HG02798 (cell line): Measurements from ENCODE around the gene RIPK1.
A peak's percentile ranks its signal among the peaks of the same experiment; 100 is the strongest.
"Not testable (repeated sequence)": the region's sequence is repeated elsewhere in the genome, so short reads cannot be mapped to it uniquely, and the experiment has no call there.

Experiments used
- ATAC-seq: cut with Tn5 transposase; IDR thresholded peaks from one replicate; pipeline ENCODE4 v1.9.1; 2021; ENCODE audit warnings: mild to moderate bottlenecking; ENCODE audit not compliant: unreplicated experiment, poor library complexity

RIPK1 gene

DNA sequence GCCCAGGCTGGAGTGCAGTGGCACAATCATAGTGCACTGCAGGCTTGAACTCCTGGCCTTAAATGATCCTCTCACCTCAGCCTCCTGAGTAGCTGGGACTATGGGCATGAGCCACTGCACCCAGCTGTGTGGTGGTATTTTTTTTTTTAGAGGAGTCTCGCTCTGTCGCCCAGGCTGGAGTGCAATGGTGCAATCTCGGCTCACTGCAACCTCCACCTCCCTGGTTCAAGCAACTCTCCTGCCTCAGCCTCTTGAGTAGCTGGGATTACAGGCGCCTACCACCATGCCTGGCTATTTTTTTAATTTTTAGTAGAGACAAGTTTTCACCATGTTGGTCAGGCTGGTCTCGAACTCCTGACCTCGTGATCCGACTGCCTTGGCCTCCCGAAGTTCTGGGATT is 10.7 kb downstream of the RIPK1 start:
- ATAC-seq: not testable (repeated sequence)

DNA sequence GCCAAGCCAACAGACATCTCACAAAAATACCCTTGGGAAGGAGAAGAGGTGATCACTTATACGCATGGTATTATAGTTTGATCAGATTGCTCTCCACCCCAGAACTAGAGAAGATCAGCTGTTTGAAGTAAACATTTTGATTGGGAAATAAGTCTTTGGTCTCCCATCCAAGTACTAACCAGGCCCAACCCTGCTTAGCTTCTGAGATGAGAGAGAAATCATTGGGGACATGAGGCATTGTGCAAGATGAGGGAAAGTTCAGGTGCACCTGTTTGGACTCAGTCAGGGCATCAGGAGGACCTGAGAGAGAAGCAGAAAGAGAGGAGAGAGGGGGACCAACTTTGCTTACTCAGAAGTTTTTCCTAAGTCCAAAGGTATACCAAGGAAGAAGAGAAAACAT is 11.4 kb downstream of the RIPK1 start:
- ATAC-seq: no peak

GRCh38 chr6:3081960-3082359 is 13.7 kb downstream of the RIPK1 start:
- no peak for ATAC-seq

GRCh38 chr6:3085074-3085473 is 16.8 kb downstream of the RIPK1 start:
- no peak for ATAC-seq

- no peak for ATAC-seq
These were observed 18.1 kb downstream of the RIPK1 start for GRCh38 chr6:3086282-3086946.

- ATAC-seq: no peak
These were observed 20.2 kb downstream of the RIPK1 start for GRCh38 chr6:3088446-3088845.

GRCh38 chr6:3088968-3089367 is 20.7 kb downstream of the RIPK1 start:
- ATAC-seq: no peak

- no peak for ATAC-seq
These were observed 21.7 kb downstream of the RIPK1 start for GRCh38 chr6:3090013-3090412.

DNA sequence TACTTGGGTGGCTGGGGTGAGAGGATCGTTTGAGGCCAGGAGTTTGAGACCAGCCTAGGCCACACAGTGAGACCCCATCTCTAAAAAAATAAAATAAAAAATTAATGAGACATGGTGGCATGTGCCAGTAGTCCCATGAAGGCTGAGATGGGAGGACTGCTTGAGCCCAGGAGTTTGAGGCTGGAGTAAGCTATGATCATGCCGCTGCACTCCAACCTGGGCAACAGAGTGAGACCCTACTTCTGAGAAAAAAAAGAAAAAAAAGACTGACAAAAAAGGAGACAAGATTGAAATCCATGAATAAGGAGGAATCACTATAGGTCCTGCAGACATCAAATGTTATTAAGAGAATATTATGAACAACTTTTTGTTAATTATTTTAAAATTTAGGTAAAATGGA is 26.5 kb downstream of the RIPK1 start:
- ATAC-seq: no peak

DNA sequence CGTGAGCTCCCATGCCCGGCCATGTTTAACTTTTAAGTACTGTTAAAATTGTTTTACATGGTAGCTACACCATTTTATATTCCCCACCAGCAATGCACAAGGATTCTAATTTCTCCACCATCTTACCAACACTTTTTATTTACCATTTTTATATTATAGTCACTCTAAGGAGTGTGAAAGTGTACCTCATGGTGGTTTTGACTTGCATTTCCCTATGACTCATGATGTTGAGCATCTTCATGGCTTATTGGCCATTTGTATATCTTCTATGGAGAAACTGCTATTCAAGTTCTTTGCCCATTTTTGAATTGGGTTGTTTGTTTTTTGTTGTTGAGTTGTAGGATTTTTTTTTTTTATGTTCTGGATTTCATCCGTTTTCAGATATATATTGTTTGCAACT is 34.6 kb downstream of the RIPK1 start:
- ATAC-seq: no peak

- no peak for ATAC-seq
These were observed 40.6 kb downstream of the RIPK1 start for GRCh38 chr6:3108746-3109414.

DNA sequence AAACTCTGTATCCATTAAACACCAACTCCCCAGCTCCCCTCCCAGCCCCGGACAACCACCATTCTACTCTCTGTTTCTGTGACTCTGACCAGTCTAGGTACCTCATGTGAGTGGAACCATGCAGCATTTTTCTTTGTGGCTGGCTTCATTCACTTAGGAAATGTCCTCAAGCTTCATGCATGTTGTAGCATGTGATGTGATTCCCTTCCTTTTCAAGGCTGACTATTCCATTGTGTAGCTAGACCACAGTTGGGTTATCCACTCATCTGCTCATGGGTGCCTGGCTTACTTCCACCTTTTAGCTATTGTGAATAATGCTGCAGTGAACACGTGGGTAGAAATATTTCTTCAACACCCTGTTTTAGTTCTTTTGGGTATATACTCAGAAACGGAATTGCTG is 41.5 kb downstream of the RIPK1 start:
- no peak for ATAC-seq

DNA sequence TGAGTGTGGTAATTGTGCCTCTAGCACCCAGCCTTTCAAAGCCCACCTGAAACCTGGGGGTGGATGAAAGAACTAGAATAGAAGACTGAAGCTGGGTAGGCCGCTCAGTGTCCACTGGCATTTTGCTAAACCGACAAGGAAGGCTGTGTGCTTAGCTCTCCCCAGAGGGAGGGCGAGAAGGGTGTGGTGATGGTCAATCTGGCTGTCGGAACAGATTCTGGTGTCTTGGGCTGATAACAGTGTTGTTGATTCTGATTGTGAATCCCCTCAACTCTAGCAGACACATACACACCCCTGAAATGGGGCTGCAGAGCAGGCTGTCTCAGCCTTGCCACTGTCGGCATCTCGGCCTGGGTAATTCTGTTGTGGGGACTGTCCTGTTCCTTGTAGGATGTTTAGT is 46.1 kb downstream of the RIPK1 start:
- no peak for ATAC-seq

GRCh38 chr6:3117912-3118352 is 49.6 kb downstream of the RIPK1 start:
- ATAC-seq: no peak

DNA sequence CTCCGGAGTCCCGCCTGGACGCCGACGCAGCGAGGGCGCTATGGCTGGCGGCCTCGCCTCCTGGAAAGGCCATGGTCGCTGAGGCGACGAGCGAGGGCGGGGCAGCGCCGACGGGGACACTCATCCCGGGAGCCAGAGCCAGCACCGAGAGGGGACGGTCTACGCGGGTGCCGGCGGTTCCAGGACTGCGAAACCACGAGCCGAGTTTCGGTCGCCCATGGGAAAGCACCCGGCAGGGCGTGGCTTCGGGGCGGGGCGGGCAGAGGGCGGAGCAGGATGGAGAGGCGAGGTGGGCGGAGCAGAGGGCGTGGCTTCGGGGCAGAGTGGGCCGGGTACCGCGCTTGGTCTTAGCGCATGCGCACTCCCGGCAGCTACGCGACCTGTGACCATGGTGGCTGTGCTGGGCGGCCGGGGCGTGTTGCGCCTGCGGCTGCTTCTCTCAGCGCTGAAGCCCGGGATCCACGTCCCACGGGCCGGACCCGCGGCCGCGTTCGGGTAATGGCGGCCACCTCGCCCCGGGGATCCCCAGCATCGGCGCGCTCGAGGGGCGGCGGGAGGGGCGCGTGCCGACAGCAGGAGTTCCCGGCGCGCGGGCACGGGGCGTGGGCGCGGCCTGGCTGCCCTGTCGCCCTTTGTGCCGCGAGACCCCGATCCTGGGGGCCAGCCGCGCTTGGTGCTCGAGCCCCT is 50.2 kb downstream of the RIPK1 start, which contains the start of gene BPHL:
TSS of gene BPHL (plus strand) at position 359 of the 687 bp plus-strand sequence. CDS start at position 389, 30 bp downstream.
- peak; percentile 92 for ATAC-seq

DNA sequence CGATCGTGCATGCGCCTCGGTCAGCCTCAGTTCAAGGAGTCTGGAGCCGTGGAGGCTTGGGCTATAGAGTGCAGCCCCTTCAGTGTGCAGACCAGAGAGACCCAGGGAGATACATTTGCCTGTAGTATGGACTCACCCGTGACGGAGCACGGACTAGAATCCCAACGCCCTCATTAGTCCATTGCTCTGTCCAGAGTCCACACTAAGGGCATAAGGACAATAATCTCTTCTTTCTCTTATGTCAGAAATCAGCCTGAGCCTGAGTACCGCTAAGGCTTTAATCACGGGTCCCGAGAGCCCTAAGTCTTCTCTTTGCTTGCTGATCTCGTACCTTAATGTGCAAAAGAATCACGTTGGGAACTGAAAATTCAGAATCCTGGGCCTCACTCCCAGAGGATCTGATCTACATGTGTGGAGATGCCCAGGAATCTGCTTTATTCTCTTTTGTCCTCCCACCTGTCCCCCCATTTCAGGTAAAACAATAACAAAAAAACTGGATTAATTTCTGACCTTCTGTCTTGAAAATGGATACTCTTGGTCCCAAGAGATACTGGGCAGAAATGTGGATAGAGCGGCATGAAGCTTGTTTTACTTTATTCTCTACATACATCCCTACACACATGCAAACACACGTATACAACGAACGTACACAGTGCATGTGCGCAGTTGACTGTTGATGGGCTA is 50.9 kb downstream of the RIPK1 start:
- ATAC-seq: peak; percentile 24

DNA sequence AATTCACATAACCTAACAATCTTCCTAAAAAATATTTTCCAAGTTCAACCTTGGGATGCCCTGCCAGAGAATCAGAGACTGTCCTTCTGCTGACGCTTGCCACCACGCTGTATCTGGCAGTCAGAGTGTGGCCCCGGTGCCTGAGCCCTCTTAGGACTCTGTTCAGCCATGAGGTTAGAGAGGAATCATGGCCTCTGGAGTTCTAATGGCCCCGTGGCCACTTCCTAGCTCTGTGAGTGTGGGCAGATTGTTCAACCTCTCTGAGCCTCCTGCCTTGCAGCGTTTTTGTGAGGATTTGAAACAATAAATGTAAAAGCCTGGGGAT is 52.4 kb downstream of the RIPK1 start:
- ATAC-seq: no peak

DNA sequence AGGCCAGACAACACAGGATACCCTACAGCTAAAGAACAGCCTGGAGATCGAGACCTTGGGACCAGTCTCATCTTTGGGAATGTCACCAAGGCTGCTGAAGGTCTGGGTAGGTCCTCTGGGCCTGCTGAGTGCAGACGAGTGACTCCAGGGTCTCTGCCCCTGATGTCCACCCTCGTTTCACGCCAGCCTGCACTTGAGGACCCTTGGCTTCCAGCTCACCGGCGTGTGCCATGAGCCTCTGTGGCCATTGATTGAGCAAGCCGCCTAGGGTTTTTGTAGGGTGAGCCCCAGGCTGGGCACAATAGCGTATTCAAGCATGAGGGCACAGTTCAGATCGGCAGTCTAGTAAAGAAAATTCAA is 54.5 kb downstream of the RIPK1 start:
- no peak for ATAC-seq

DNA sequence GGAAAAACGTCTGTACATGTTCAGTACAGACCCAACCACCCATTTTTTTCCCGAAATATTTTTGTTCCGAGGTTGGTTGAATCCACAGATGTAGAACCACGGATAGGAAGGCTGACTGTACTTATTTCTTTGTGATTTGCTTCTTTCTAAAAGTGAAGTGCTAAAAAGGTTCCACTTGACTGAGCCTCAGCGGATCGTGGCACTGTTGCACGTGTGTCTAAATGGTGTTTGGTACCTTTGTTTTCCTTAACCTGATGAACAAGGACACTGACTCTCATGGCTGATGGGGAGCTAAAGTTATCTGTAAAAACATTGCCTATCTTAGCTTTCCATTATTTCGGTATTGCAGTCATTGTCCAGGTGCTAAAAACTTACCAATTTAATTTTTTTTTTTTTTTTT is 56.4 kb downstream of the RIPK1 start:
- no peak for ATAC-seq

GRCh38 chr6:3125815-3126214 is 57.5 kb downstream of the RIPK1 start:
- no peak for ATAC-seq
